Endometrial microvascular endothelial cells (primary cell): Measurements from ENCODE around the gene FAM222B. TPM values are rescaled to one million over a fixed set of nuclear protein-coding genes. Genes with fewer than 3 reads are reported as not detected.
"Not testable (repeated sequence)": the region's sequence is repeated elsewhere in the genome, so short reads cannot be mapped to it uniquely, and the experiment has no call there.

Experiments
- in situ Hi-C: cut with HindIII; loops from 2 replicates; pipeline ENCODE4 v1.10.0; 2017; ENCODE audit warnings: low sequenced_read_pairs, low pct_unique_long_range_greater_than_20kb; ENCODE audit errors: inconsistent ontology term
- total RNA-seq: library from RNA; depleted of rRNA; stranded (reverse); fragments of >200 nt; gene quantifications from one replicate; pipeline ENCODE4 v1.2.3, GENCODE V29; 2015; ENCODE audit errors: inconsistent ontology term

FAM222B gene
- total RNA-seq, 1 donor from 2014 or later: 23.0 TPM

GRCh38 chr17:28849281-28849680 is 6.7 kb upstream of the FAM222B start:
- in situ Hi-C loops: no loop called here

DNA sequence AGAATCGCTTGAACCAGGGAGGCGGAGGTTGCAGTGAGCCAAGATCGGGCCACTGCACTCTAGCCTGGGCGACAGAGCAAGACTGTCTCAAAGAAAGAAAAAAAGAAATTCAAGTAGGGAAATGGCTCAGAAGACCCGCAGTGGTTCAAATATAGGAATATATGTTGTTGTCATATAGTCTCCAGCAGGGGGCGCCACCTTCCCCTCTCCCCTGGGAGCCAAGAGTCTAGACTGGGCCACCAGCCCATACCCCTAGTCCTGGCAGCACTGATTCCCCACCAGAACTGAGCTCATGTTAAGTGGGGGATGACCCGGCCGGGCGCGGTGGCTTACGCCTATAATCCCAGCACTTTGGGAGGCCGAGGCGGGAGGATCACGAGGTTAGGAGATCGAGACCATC is 6.1 kb upstream of the FAM222B start:
- in situ Hi-C loops: not testable (repeated sequence)

DNA sequence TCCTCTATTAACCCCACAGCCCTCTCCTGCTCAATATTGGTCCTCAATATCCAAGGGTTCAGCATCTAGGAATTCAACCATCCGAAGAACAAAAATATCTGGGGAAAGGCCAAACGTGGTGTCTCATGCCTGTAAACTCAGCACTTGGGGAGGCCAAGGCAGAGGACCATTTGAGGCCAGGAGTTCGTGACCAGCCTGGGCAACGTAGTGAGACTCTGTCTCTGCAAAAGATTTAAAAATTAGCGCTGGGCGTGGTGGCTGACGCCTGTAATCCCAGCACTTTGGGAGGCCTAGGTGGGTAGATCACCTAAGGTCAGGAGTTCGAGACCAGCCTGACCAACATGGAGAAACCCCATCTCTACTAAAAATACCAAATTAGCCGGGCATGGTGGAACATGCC is 4.1 kb upstream of the FAM222B start:
- in situ Hi-C loops: not testable (repeated sequence)

GRCh38 chr17:28846231-28846630 is 3.6 kb upstream of the FAM222B start:
- in situ Hi-C loops: no loop called here

DNA sequence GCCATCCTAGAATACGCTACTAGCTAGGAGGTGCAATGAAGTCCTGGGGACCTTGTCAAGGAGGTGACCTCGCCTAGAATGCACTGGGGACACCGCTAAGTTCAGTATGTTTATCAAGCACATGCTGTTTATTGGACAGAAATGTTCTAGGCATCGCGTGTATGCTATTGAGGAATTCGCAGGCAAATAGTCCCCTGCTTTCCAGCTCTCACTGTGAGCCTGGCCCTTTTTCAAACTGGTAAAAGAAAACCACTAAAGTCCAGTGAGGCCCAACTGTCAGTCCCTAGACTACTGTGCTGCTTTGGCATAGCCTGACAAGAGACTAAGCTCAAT is 1.2 kb upstream of the FAM222B start:
- in situ Hi-C loops: no loop called here

DNA sequence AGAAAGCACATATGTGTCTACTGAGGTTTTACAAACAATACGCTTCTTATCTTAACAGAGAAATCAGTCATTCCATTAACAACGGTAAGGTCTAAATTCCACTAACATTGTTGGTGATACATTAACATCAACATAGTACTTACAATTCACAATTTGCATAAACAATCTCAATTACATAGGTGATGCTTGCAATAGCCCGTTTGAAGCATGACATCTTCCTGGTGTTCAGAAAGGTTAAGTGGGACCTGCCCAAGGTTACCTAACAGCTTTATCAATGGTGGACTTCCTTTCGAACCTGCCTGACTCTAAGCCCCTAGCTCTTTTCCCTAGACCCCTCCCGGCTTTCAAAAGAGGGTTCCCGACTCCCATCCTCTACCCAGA is 699 bp downstream of the FAM222B start:
- in situ Hi-C loops: no loop called here

DNA sequence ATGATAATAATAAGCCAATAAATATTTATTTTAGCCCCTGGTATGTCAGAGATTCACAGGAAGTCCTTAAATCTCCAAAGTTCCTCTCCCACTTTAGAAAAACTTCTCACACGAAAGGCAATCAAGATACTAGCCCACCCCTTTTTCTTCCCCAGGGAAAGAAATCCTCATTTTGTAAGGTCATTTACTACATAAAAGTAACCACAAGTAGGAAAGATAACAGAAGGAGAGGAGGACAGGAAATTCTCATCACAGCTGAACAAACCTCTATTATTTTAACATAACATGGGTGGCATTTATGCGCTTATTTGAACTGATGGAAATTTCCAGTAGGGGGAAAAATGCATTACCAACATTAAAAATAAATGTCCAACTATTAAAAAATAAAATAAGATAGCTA is 3.4 kb downstream of the FAM222B start:
- in situ Hi-C loops: no loop called here

- in situ Hi-C loops: not testable (repeated sequence)
Observed at GRCh38 chr17:28836541-28836940, 6.0 kb downstream of the FAM222B start.

DNA sequence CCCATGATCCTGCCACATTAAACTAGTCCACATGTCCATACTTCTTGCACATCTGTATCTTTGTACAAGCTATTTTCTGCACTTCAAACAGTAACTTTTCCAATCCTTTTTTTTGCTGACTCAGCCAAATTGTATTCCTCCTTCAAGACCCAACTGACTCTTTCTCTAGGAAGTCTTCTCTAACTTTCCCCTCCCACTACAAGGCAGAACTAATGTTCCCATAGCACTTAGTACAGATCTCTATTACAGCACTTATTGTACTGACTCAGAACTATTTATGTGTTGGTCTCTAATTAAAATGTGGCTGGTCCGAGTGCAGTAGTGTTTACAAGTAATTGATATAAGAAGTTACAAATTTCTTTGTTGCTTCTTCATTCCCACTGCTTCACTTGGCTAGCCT is 8.2 kb downstream of the FAM222B start:
- in situ Hi-C loops: no loop called here

GRCh38 chr17:28828294-28829040 is 14.1 kb downstream of the FAM222B start:
- in situ Hi-C loops: no loop called here

- in situ Hi-C loops: no loop called here
Observed at GRCh38 chr17:28827672-28828071, 14.9 kb downstream of the FAM222B start.

GRCh38 chr17:28819582-28819981 is 23.0 kb downstream of the FAM222B start:
- in situ Hi-C loops: no loop called here

GRCh38 chr17:28818819-28819221 is 23.8 kb downstream of the FAM222B start:
- in situ Hi-C loops: no loop called here

- in situ Hi-C loops: no loop called here
Observed at GRCh38 chr17:28816540-28816939, 26.1 kb downstream of the FAM222B start.

DNA sequence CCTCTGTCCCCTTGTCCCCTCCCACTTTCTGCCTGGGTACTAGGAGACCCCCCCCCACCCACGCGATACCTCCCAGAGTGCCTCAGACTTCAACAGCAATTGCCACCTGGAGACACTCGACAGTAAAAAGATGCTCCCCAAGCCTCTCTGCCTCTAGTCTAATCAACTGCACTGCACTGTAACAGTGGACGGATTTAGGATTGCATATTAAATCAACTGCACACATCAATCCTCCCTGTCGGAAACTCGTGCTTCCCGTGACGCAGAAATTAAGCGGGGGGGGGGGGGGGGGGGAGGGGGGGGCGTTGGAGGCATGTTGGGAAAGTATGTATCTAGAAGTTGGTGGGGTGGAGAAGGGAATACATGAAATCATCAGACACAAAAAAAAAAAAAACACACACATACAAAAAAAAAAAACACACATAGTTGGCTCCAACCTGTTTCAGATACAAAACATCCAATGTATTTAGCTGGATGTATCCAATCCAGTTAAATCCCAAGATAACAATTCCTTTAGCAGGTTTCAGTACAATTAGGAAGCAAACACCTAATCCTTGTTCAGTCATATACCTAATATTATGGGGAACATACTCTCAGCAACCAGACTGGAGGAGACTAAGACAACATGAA is 29.7 kb downstream of the FAM222B start:
- in situ Hi-C loops: no loop called here

DNA sequence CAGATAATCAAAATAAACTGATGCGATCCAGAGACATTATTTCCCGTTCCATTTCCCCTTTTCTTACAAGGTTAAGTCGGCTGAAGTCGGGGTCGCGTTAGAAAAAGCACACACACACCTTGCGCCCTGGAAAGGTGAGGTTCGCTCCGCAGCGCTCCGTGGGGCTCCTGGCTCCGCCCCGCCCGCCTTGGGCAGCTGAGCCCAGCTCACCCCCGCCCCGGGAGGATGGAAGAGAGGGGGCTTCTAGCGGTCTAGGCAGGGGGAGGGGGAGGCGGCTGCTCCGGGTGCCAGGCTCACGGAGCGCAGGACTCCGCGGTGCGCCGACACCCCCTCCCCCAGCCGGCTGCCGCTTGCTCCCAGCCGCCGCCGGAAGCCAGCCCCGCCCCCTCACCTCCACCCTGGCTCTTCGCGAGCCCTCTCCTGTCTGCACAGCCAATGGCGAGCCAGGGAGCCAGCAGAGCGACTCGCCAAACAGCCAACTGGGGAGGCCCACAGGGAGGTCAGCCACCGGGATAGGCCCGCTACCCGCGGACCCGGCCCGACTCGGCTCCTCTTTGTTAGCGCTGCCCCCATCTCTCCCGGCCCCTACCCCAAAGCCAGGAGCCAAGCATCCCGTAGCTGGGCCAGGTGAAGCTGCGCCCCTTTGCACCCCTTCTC is 30.4 kb downstream of the FAM222B start:
- in situ Hi-C loops: no loop called here

- in situ Hi-C loops: no loop called here
Observed at GRCh38 chr17:28811651-28812090, 30.9 kb downstream of the FAM222B start.

- in situ Hi-C loops: no loop called here
Observed at GRCh38 chr17:28810437-28810836, 32.2 kb downstream of the FAM222B start.

- in situ Hi-C loops: no loop called here
Observed at GRCh38 chr17:28807925-28808634, 34.5 kb downstream of the FAM222B start.

DNA sequence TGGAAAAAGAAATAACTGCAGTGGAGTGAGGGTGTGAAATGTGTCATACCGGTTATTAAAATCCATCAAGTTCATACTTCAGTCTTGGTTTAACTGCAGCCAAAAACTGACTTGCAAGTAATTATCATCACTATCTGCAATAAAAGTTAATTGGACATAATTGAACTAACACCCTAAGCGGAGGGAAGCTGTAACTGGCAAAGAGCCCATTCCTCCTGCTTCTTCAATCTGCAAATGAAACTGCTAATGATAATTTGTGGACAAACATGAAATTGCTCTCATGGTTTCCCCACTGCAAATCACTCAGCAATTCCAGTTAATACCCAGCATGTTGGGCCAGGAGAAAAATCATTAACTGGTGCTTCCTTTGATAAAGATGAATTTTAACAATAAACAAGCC is 46.5 kb downstream of the FAM222B start:
- in situ Hi-C loops: no loop called here
